ENCODE results near the gene MACROH2A1.
"Not testable (repeated sequence)": the region's sequence is repeated elsewhere in the genome, so short reads cannot be mapped to it uniquely, and the experiment has no call there.

- TF ChIP-seq CTCF (conservative IDR thresholded peaks at IDR 0.05; ENCODE audit: low read depth, low read length); USF2 (IDR thresholded peaks at IDR 0.05; ENCODE audit: low read depth, low read length); BHLHE40 (IDR thresholded peaks at IDR 0.05; ENCODE audit: low read depth, low read length); POLR2A (IDR thresholded peaks at IDR 0.05; ENCODE audit: low read depth, low read length); MAFK (IDR thresholded peaks at IDR 0.05; ENCODE audit: low read depth, low read length); RCOR1 (IDR thresholded peaks at IDR 0.05; ENCODE audit: insufficient replicate concordance, low read length); CHD1 (IDR thresholded peaks at IDR 0.05; ENCODE audit: low read depth, low read length); MAZ (IDR thresholded peaks at IDR 0.05; ENCODE audit: borderline replicate concordance, low read depth, low read length); RAD21 (IDR thresholded peaks at IDR 0.05; ENCODE audit: low read length); RFX5 (IDR thresholded peaks at IDR 0.05; ENCODE audit: low read depth, low read length); MXI1 (IDR thresholded peaks at IDR 0.05; ENCODE audit: borderline replicate concordance, low read depth, low read length); CEBPB (IDR thresholded peaks at IDR 0.05; ENCODE audit: low read depth, low read length); FOS (IDR thresholded peaks at IDR 0.05; ENCODE audit: low read depth, low read length): not testable (repeated sequence)
Observed at GRCh38 chr5:135363342-135363741, 35.7 kb downstream of the MACROH2A1 start.

Data from IMR-90 (cell line).